MCF 10A (cell line): Measurements from ENCODE around the gene NPTX2. TPM values are rescaled to one million over a fixed set of nuclear protein-coding genes. Genes with fewer than 3 reads are reported as not detected.

Source experiments
- BruUV-seq: library from RNA; stranded (reverse); fragments of 400-500 nt; replicated peaks from 2 replicates; lab custom pipeline; 2021; lab: Mats Ljungman, UMichigan
- CTCF ChIA-PET: fragments of 300-600 bp; sonication (Branson Sonifier 250); formaldehyde crosslinking; extraction: SDS; loops from one replicate; lab custom pipeline; 2021; ENCODE audit warnings: antibody characterized with exemption, inconsistent platforms; lab: Yijun Ruan, JAX
- POLR2A ChIA-PET: fragments of 300-600, 350-650 bp; sonication (Branson Sonifier 250); formaldehyde crosslinking; extraction: SDS; loops from one replicate; lab custom pipeline; 2020; ENCODE audit warnings: antibody characterized with exemption, inconsistent platforms; lab: Yijun Ruan, JAX
- DNase-seq: peaks from one replicate; pipeline ENCODE4 v3.0.0-alpha.2; 2018; ENCODE audit not compliant: unreplicated experiment
- H3K27ac Mint-ChIP-seq: one replicate; pipeline ENCODE4 v1.8.0; 2022; ENCODE audit warnings: mild to moderate bottlenecking, low read depth, mixed read lengths; ENCODE audit not compliant: unreplicated experiment
- H3K27me3 Mint-ChIP-seq: one replicate; pipeline ENCODE4 v1.8.0; 2022; ENCODE audit warnings: mixed read lengths; ENCODE audit not compliant: insufficient read depth, unreplicated experiment
- H3K36me3 Mint-ChIP-seq: one replicate; pipeline ENCODE4 v1.8.0; 2022; ENCODE audit warnings: mild to moderate bottlenecking, moderate library complexity, mixed read lengths; ENCODE audit not compliant: insufficient read depth, unreplicated experiment
- H3K4me1 Mint-ChIP-seq: one replicate; pipeline ENCODE4 v1.8.0; 2022; ENCODE audit warnings: mixed read lengths; ENCODE audit not compliant: insufficient read depth, unreplicated experiment
- H3K4me3 Mint-ChIP-seq: one replicate; pipeline ENCODE4 v1.8.0; 2022; ENCODE audit warnings: mild to moderate bottlenecking, moderate library complexity, mixed read lengths; ENCODE audit not compliant: unreplicated experiment
- H3K9me3 Mint-ChIP-seq: one replicate; pipeline ENCODE4 v1.8.0; 2022; ENCODE audit warnings: mixed read lengths; ENCODE audit not compliant: unreplicated experiment
- CTCF ChIP-seq: fragments of 200-600 bp; IDR thresholded peaks from one replicate; pipeline ENCODE4 v1.8.0; 2022; ENCODE audit warnings: antibody characterized with exemption, mild to moderate bottlenecking; ENCODE audit not compliant: unreplicated experiment
- intact Hi-C: fragments of 100-400 bp; cut with micrococcal nuclease; formaldehyde crosslinking; loops from 2 replicates; pipeline ENCODE4 v1.14.1; 2022
- total RNA-seq: library from RNA; stranded (reverse); gene quantifications from 2 replicates; pipeline ENCODE4 v1.2.3, GENCODE V29; 2022

NPTX2 gene
- total RNA-seq, 1 experiment from 2014 or later = not detected

GRCh38 chr7:98616381-98617050, 569 bp upstream of the NPTX2 start:
- Mint-ChIP-seq H3K27ac (no peak overlapping the region), H3K4me3 (no peak overlapping the region), H3K36me3 (no peaks in the 10 kb centered on the region), H3K27me3 (peaks cover 27% of the 10 kb centered on the region), H3K4me1 (no peaks in the 10 kb centered on the region), H3K9me3 (no peaks in the 10 kb centered on the region)
- intact Hi-C loops = loop anchor here (10.0 kb wide), 1 partner anchor 128 kb away; no protein-coding TSS in a partner anchor
- no TSS peak for BruUV-seq
- TF ChIP-seq CTCF = no peak
- CTCF ChIA-PET = interaction anchor here (0.9 kb wide), 1 partner anchor 153 kb away, joined by 3 read pairs; no protein-coding TSS in a partner anchor
- POLR2A ChIA-PET = no interaction called here
- no peak for DNase-seq

- DNase-seq = no peak
- Mint-ChIP-seq H3K4me3 (no peak overlapping the region), H3K27ac (no peak overlapping the region), H3K4me1 (no peaks in the 10 kb centered on the region), H3K27me3 (peaks cover 36% of the 10 kb centered on the region), H3K36me3 (no peaks in the 10 kb centered on the region), H3K9me3 (no peaks in the 10 kb centered on the region)
- no peak for TF ChIP-seq CTCF
- no TSS peak for BruUV-seq
- POLR2A ChIA-PET = no interaction called here
- intact Hi-C loops = loop anchor here (10.0 kb wide), 1 partner anchor 127 kb away; no protein-coding TSS in a partner anchor
- CTCF ChIA-PET = no interaction called here
These were observed 904 bp downstream of the NPTX2 start for GRCh38 chr7:98617960-98618418.

GRCh38 chr7:98618786-98619185, 1.7 kb downstream of the NPTX2 start:
- H3K9me3 Mint-ChIP-seq = no peaks in the 10 kb centered on the region
- no TSS peak for BruUV-seq
- no peaks in the 10 kb centered on the region for H3K36me3 Mint-ChIP-seq
- no peaks in the 10 kb centered on the region for H3K4me1 Mint-ChIP-seq
- peaks cover 41% of the 10 kb centered on the region for H3K27me3 Mint-ChIP-seq
- peak; percentile 62 for DNase-seq
- ChIA-PET POLR2A (no interaction called here), CTCF (no interaction called here)
- intact Hi-C loops = loop anchor here (10.0 kb wide), 1 partner anchor 126 kb away; no protein-coding TSS in a partner anchor
- no peak overlapping the region for H3K4me3 Mint-ChIP-seq
- no peak overlapping the region for H3K27ac Mint-ChIP-seq
- TF ChIP-seq CTCF = no peak

- TF ChIP-seq CTCF = no peak
- intact Hi-C loops = loop anchor here (10.0 kb wide), 1 partner anchor 125 kb away; no protein-coding TSS in a partner anchor
- Mint-ChIP-seq H3K27me3 (peaks cover 49% of the 10 kb centered on the region), H3K27ac (no peak overlapping the region), H3K4me1 (no peaks in the 10 kb centered on the region), H3K36me3 (no peaks in the 10 kb centered on the region), H3K4me3 (no peak overlapping the region), H3K9me3 (no peaks in the 10 kb centered on the region)
- no TSS peak for BruUV-seq
- ChIA-PET CTCF (interaction anchor here (0.9 kb wide), 1 partner anchor 221 kb away, joined by 3 read pairs; no protein-coding TSS in a partner anchor), POLR2A (no interaction called here)
- peak; percentile 51 for DNase-seq
These were observed 2.6 kb downstream of the NPTX2 start for GRCh38 chr7:98619450-98620321.
